Gastrocnemius medialis (tissue), 4 donors: ENCODE measurements around the gene CUL9.

ENCODE experiments used
- CTCF ChIP-seq, 5 experiments: fragments of 450-650 bp in 3 of 5; fragments of 200-600 bp in 2 of 5; sonication (generic) in 2 of 5; IDR thresholded peaks in 4 of 5; conservative IDR thresholded peaks in 1 of 5; 1 replicate in 4 of 5; 2 replicates in 1 of 5; pipeline ENCODE4 v1.5.1; 2016 to 2019; ENCODE audit warnings: antibody characterized with exemption in 5 of 5, mild to moderate bottlenecking in 3 of 5, moderate library complexity in 3 of 5
- POLR2A ChIP-seq, 2 donors: fragments of 450-650 bp; IDR thresholded peaks; one replicate each; pipeline ENCODE4 v1.6.1; 2017; ENCODE audit warnings: antibody characterized with exemption in 2 of 2, mild to moderate bottlenecking in 2 of 2, moderate library complexity in 2 of 2

GRCh38 chr6:43271944-43272343, 89.9 kb downstream of the CUL9 start:
- TF ChIP-seq CTCF (IDR thresholded peaks at IDR 0.05 in 4 of 5, conservative IDR thresholded peaks at IDR 0.05 in 1 of 5) (no peak), POLR2A (IDR thresholded peaks at IDR 0.05) (no peak)
